Naive B cell (primary cell): ENCODE results near the gene ERN1. TPM values are rescaled to one million over a fixed set of nuclear protein-coding genes. Genes with fewer than 3 reads are reported as not detected.
A peak's percentile ranks its signal among the peaks of the same experiment; 100 is the strongest.

Source experiments
- ATAC-seq, 2 donors: fragments of 150-1000 bp; cut with Tn5 transposase; 2 replicates each; pipeline ENCODE4 v1.10.0; 2021; ENCODE audit warnings: low read depth in 2 of 2, mild to moderate bottlenecking in 2 of 2, moderate library complexity in 2 of 2
- DNase-seq: peaks from one replicate; pipeline ENCODE4 v3.0.0; 2022
- H3K27ac Mint-ChIP-seq, 6 donors: one replicate each; pipeline ENCODE4 v1.8.0; 2020 to 2022; ENCODE audit warnings: mild to moderate bottlenecking in 6 of 6, mixed read lengths in 6 of 6, moderate library complexity in 5 of 6, inconsistent platforms in 2 of 6
- H3K27me3 Mint-ChIP-seq, 3 donors: one replicate each; pipeline ENCODE4 v1.8.0; 2021 to 2022; ENCODE audit warnings: mixed read lengths in 3 of 3, mild to moderate bottlenecking in 1 of 3
- H3K36me3 Mint-ChIP-seq, 2 donors: one replicate each; pipeline ENCODE4 v1.8.0; 2020 to 2022; ENCODE audit warnings: mixed read lengths in 2 of 2, inconsistent platforms in 1 of 2, mild to moderate bottlenecking in 1 of 2
- H3K4me1 Mint-ChIP-seq, 3 donors: one replicate each; pipeline ENCODE4 v1.8.0; 2020 to 2022; ENCODE audit warnings: mixed read lengths in 3 of 3, inconsistent platforms in 1 of 3, mild to moderate bottlenecking in 1 of 3, moderate library complexity in 1 of 3
- H3K4me3 Mint-ChIP-seq, 8 donors: one replicate each; pipeline ENCODE4 v1.8.0; 2020 to 2022; ENCODE audit warnings: mild to moderate bottlenecking in 8 of 8, mixed read lengths in 8 of 8, moderate library complexity in 8 of 8, inconsistent platforms in 2 of 8
- H3K9me3 Mint-ChIP-seq, 7 donors: one replicate each; pipeline ENCODE4 v1.8.0; 2020 to 2022; ENCODE audit warnings: mixed read lengths in 7 of 7, mild to moderate bottlenecking in 5 of 7, inconsistent platforms in 2 of 7, moderate library complexity in 1 of 7
- polyA plus RNA-seq, 6 donors: library from polyadenylated mRNA; unstranded; fragments of 300-500 nt; fragmentation: Illumina TruSeq; gene quantifications; one replicate each; pipeline ENCODE4 v1.2.3, GENCODE V29; 2021; ENCODE audit warnings: low read depth in 6 of 6

Gene ERN1
- polyA plus RNA-seq, 6 donors from 2014 or later = 2.2 to 5.1 (median 4.2) TPM

DNA sequence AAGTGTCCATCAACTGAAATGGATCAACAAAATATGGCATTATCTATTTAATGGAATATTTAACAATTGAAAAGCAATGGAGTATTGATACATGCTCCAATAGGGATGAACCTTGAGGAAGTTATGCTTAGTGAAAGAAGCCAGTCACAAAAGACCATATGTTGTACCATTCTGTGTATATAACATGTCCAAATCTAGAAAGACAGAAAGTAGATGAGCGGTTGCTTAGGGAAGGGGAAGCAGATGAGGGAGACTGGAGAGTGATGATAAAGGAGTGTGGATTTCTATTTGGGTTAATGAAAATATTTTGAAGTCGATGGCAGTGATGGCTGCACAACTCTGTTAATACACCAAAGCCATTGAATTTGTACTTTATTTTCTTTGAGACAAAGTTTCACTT is 8.5 kb upstream of the ERN1 start:
- DNase-seq (no peak), ATAC-seq (no peak)
- H3K9me3 Mint-ChIP-seq = no peaks in the 10 kb centered on the region
- no peaks in the 10 kb centered on the region for H3K36me3 Mint-ChIP-seq
- no peak overlapping the region for H3K4me3 Mint-ChIP-seq
- H3K27ac Mint-ChIP-seq = peak overlapping the region in 1 of 6 donors; percentile 12
- peaks cover 0 to 8% (median 5%) of the 10 kb centered on the region in 3 donors for H3K27me3 Mint-ChIP-seq
- H3K4me1 Mint-ChIP-seq = peaks cover 0 to 3% (median 0%) of the 10 kb centered on the region in 3 donors

DNA sequence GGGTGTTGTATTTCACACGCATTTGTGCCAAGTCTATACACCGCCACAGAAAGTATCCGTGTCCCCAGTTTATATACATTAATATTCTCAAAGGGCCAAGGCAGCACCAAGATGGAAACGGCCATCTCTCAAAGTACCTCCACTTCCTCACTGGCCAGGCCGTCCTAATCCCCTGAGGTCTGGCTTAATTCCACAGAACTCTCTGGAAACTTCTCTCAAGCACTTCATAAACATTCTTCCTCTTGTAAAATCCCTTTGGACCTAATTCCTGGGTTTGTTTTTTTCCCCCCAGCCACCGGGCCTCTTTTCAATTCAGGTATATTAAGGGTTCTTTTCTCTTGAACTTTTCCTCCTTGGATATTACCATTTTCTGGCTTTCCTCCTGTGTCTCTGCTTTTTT is 5.1 kb upstream of the ERN1 start:
- Mint-ChIP-seq H3K27ac (peak overlapping the region in 1 of 6 donors; percentile 65), H3K36me3 (no peaks in the 10 kb centered on the region), H3K4me3 (no peak overlapping the region), H3K27me3 (peaks cover 0 to 8% (median 5%) of the 10 kb centered on the region in 3 donors), H3K9me3 (no peaks in the 10 kb centered on the region), H3K4me1 (peaks cover 9 to 12% (median 10%) of the 10 kb centered on the region in 3 donors)
- DNase-seq (no peak), ATAC-seq (no peak)

DNA sequence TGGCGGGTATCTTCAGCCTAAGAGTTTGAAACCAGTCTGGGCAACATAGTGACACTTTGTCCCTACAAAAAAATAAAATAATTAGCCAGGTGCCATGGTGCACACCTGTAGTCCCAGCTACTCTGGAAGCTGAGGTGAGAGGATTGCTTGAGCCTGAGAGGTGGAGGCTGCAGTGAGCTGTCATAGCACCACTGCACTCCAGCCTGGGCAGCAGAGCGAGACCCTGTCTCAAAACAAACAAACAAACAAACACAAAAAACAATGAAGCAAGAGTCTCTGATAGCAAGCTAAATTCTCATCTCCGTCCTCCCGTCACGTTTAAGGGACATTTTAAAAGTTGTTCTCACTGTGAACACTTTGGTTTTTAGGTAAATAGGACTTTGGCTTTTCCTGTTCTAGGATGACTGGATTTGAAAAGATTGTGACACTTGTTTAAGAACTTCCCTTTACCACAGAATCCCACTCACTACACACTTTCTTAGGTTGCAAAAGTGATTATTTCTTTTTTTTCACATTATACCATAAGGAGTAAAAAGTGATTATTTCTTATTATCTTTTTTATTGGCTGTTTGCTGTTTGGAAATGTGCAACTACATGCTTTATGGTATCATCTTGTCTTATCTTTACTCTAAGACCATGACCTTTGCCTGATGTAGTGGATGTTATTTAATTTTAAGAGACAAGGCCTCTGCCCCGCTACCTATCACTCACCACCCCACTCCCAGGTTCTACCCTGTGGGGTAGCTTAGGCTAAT is 4.4 kb upstream of the ERN1 start:
- no peak for ATAC-seq

DNA sequence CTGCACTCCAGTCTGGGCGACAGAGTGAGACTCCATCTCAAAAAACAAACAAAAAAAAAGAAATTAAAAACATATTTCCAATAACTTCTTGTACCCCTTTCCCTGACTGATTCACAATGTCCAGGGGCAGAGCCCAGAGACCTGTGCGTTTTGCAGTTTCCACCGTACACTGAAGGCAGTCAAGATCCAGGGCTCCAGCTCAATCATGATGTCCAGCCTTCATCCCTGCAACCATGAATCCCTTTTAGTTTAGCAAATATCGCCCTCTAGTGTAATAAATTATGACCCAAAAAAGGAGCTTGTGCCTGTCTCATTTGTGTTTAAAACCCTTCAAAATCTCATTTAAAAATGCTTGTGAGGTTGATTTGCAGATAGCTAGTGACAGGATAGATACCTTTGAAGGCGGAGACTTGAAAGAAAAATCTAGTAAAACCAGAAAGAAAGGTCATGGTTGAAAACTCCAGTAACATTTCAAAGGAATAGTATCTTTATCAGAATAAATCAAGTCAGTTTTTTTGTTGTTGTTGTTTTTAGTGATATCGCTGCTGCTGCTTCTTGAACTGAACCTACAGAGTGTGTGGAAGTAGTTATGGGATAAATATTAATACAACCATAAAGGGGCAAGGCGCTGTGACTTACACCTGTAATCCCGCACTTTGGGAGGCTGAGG is 3.7 kb upstream of the ERN1 start:
- Mint-ChIP-seq H3K4me3 (peak overlapping the region in 1 of 8 donors; percentile 47), H3K27me3 (peaks cover 0 to 8% (median 5%) of the 10 kb centered on the region in 3 donors), H3K36me3 (no peaks in the 10 kb centered on the region), H3K27ac (no peak overlapping the region), H3K9me3 (no peaks in the 10 kb centered on the region), H3K4me1 (peaks cover 12 to 16% (median 15%) of the 10 kb centered on the region in 3 donors)
- DNase-seq = peak; percentile 58
- no peak for ATAC-seq

More for the DNA sequence above, 4.4 kb upstream of the ERN1 start:
- DNase-seq = no peak
- H3K36me3 Mint-ChIP-seq = no peaks in the 10 kb centered on the region
- no peaks in the 10 kb centered on the region for H3K9me3 Mint-ChIP-seq
- H3K27me3 Mint-ChIP-seq = peaks cover 0 to 8% (median 5%) of the 10 kb centered on the region in 3 donors
- H3K27ac Mint-ChIP-seq = no peak overlapping the region
- H3K4me1 Mint-ChIP-seq = peaks cover 9 to 12% (median 11%) of the 10 kb centered on the region in 3 donors
- no peak overlapping the region for H3K4me3 Mint-ChIP-seq

DNA sequence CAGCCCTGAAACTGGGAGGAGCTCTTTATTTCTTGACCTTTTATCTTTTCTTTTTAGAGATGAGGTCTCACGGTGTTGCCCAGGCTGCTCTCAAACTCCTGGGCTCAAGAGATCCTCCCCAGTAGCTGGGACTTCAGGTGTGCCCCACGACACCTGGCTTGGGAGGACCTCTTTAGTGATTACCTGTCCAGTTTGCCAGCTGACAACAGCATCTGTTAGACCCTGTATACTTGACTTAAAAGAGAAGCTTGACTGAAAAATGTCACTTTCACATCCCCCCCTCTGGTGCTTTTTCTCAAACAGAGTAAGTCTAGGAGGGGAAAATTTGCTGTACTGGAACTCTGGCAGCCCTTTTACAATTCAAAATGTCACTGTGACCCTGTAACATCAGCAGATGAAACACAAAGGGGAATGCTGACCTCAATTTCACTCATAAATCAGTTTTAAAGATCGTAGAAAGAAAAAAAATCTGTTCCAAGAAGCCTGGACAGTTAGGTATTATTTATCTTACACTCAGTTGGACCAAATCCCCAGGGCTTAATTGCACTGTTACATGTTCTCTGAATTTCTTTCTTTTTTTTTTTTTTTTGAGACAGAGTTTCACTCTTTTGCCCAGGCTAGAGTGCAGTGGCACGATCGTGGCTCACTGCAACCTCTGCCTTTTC is 1.8 kb upstream of the ERN1 start:
- H3K9me3 Mint-ChIP-seq = no peaks in the 10 kb centered on the region
- DNase-seq (no peak), ATAC-seq (no peak)
- H3K4me3 Mint-ChIP-seq = peak overlapping the region in 4 of 8 donors; percentile 16 to 52 (median 42)
- H3K36me3 Mint-ChIP-seq = no peaks in the 10 kb centered on the region
- H3K4me1 Mint-ChIP-seq = peaks cover 12 to 16% (median 16%) of the 10 kb centered on the region in 3 donors
- H3K27ac Mint-ChIP-seq = peak overlapping the region in 3 of 6 donors; percentile 11 to 50 (median 33)
- peaks cover 0 to 5% (median 2%) of the 10 kb centered on the region in 3 donors for H3K27me3 Mint-ChIP-seq

DNA sequence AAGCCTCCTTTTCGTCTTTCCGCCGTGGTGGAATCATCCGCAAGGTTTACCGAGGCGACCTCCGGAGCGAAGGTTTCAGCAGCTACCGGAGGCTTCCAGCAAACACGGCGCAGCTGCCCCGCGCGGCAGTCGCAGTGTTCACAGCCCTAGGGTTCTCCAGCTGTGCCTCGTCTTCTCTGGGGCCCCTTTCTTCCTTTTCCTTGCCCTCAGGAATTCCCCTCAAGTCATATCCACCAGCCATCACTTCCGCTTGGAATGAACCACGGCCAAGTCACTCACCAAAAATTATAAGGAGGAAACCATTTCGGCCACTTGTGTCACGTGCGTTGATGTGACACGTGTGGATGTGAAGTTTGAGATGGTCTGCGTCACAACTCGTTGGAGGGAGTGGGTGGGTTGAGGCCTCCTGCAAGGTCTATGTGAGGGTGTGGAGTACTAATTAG is 636 bp upstream of the ERN1 start:
- H3K36me3 Mint-ChIP-seq = no peaks in the 10 kb centered on the region
- no peak for DNase-seq
- H3K27me3 Mint-ChIP-seq = peaks cover 0 to 5% (median 0%) of the 10 kb centered on the region in 3 donors
- H3K4me3 Mint-ChIP-seq = peak overlapping the region; percentile 77 to 92 (median 89)
- peaks cover 12 to 16% (median 16%) of the 10 kb centered on the region in 3 donors for H3K4me1 Mint-ChIP-seq
- H3K9me3 Mint-ChIP-seq = no peaks in the 10 kb centered on the region
- peak overlapping the region; percentile 56 to 95 (median 89) for H3K27ac Mint-ChIP-seq
- peak; percentile 14 to 15 for ATAC-seq

DNA sequence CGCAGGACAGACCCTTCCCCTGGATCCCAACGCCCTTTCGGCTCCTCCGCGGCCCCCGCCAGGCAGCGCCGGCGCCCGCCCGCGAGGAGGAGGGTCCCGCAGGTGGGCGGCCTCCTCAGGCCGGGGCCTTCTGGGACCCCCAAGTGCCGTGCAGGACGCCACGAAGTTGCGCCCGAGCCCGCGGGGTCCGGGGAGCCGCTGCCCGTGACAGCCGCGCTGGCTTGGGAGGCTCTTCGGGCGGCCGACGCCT is 504 bp downstream of the ERN1 start:
- peaks cover 12 to 16% (median 16%) of the 10 kb centered on the region in 3 donors for H3K4me1 Mint-ChIP-seq
- peaks cover 0 to 2% of the 10 kb centered on the region in 2 donors for H3K36me3 Mint-ChIP-seq
- DNase-seq (no peak), ATAC-seq (no peak)
- H3K27me3 Mint-ChIP-seq = peaks cover 0 to 5% (median 0%) of the 10 kb centered on the region in 3 donors
- H3K4me3 Mint-ChIP-seq = peak overlapping the region; percentile 62 to 95 (median 85)
- H3K9me3 Mint-ChIP-seq = no peaks in the 10 kb centered on the region
- peak overlapping the region in 1 of 6 donors; percentile 69 for H3K27ac Mint-ChIP-seq

DNA sequence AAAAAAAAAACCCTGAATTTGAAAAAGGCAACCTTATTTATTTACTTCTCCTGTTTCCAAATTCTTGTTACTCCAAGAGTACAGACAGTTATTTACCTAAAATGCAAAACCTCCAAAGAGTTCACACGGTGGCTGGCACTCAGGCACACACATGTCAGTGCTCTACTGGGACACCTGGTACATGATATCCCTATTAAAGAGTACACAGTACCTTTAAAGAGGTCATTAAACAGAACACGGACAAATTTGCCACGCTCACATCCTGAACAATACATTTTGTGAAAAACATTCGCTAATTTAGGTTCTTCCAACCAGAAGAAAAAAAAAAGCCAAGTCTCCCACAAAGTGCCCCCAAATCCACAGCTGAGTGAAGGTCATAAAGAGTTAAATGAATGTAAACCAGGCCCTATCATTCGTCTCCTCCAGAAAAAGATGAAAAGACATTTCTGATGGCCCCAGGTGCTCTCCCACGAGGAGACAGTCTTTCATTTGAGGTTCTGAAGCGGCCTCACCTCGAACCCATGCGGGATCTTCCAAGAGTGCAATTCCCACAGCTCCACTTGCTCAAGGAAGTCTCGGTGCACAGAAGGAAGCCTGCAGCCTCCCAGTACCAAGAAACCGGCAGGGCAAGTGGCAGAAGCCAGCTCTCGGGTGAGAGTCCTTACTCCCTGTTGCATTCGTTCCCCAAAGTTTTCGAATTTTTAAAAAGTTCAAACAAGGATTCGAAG is 993 bp downstream of the ERN1 start:
- Mint-ChIP-seq H3K27ac (peak overlapping the region in 3 of 6 donors; percentile 67 to 78 (median 69)), H3K36me3 (peaks cover 0 to 4% of the 10 kb centered on the region in 2 donors), H3K4me3 (peak overlapping the region; percentile 62 to 95 (median 85)), H3K4me1 (peaks cover 12 to 16% (median 16%) of the 10 kb centered on the region in 3 donors), H3K27me3 (peaks cover 0 to 5% (median 0%) of the 10 kb centered on the region in 3 donors), H3K9me3 (no peaks in the 10 kb centered on the region)
- ATAC-seq (no peak), DNase-seq (peak; percentile 14)

DNA sequence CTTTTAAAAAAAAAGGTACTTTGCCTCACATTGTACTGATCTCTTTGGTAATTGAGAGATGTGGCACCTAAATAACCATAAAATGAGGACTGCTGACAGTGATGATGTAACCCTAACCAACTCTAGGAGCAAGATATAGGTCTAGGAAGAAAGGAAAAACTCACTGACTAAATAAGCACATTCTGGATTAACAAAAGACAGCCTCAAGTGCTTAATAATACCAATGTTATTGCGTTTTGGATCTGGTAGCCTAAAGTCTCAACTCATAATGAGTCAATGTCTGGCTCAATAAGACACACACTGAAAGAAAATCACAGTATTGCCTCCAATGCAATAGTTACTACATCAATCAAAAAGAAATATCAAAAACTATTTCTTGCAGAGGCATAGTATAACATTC is 3.0 kb downstream of the ERN1 start:
- Mint-ChIP-seq H3K4me1 (peaks cover 9 to 19% (median 16%) of the 10 kb centered on the region in 3 donors), H3K9me3 (no peaks in the 10 kb centered on the region), H3K27ac (no peak overlapping the region), H3K4me3 (peak overlapping the region in 1 of 8 donors; percentile 32), H3K27me3 (no peaks in the 10 kb centered on the region), H3K36me3 (peaks cover 0 to 4% of the 10 kb centered on the region in 2 donors)
- ATAC-seq = no peak
- no peak for DNase-seq

DNA sequence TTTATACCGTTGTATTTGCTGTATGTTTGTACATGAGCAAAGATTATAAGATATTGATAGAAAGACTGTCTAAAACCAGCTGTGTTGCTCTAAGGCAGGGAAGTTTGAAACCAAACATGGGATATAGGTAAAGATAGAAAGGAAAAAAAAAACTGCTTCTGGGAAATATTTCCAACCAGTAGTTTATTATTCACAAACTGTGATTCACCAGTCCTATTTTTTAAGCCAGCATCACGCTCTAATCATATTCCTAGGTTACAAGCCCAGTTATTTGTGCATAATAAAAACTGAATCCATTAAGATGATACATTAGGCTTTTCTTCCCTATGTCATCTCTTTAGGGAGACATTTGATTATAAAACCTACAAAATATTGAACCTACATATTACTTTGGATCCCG is 4.0 kb downstream of the ERN1 start:
- H3K27me3 Mint-ChIP-seq = no peaks in the 10 kb centered on the region
- H3K4me3 Mint-ChIP-seq = peak overlapping the region in 1 of 8 donors; percentile 32
- peaks cover 0 to 4% of the 10 kb centered on the region in 2 donors for H3K36me3 Mint-ChIP-seq
- H3K27ac Mint-ChIP-seq = no peak overlapping the region
- H3K9me3 Mint-ChIP-seq = no peaks in the 10 kb centered on the region
- DNase-seq = no peak
- no peak for ATAC-seq
- peaks cover 11 to 25% (median 19%) of the 10 kb centered on the region in 3 donors for H3K4me1 Mint-ChIP-seq

DNA sequence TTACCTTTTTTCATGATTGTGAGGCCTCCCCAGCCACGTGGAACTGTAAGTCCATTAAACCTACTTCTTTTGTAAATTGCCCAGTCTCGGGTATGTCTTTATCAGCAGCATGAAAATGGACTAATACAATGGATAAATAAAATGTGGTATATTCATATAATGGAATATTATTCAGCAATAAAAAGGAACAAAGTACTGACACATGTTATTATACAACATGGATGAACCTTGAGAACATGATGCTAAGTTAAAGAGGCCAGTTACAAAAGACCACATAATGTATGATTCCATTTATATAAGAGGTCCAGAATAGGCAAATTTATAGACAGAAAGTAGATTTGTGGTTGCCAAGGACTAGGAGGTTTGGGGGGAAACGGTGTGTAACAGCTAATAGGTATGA is 5.3 kb downstream of the ERN1 start:
- Mint-ChIP-seq H3K27ac (no peak overlapping the region), H3K9me3 (no peaks in the 10 kb centered on the region), H3K4me3 (peak overlapping the region in 1 of 8 donors; percentile 22), H3K27me3 (no peaks in the 10 kb centered on the region), H3K36me3 (peaks cover 0 to 4% of the 10 kb centered on the region in 2 donors), H3K4me1 (peaks cover 4 to 26% (median 18%) of the 10 kb centered on the region in 3 donors)
- ATAC-seq = no peak
- DNase-seq = no peak

DNA sequence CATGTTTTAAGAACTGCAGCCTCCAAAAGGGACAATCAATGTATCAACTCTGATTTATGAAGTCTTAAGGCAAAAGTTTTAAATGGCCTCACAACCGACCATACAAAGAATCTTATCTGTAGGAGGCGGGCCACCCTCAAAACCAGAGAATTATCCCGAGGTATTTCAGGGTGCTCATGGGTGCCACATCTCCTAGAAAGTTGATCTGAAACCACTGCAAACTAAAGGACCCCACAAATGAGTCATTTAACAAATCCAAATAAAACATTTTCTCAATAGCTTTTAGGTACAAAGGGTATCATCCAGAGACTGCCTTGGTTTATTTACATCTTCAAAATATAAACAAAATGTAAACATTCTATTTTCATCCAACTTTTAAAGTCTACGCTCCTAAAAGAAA is 6.8 kb downstream of the ERN1 start:
- Mint-ChIP-seq H3K9me3 (no peaks in the 10 kb centered on the region), H3K36me3 (peaks cover 0 to 4% of the 10 kb centered on the region in 2 donors), H3K27me3 (no peaks in the 10 kb centered on the region), H3K4me1 (peaks cover 4 to 24% (median 13%) of the 10 kb centered on the region in 3 donors), H3K27ac (no peak overlapping the region), H3K4me3 (no peak overlapping the region)
- ATAC-seq (no peak), DNase-seq (no peak)
